Lower leg skin (tissue), 4 donors: ENCODE measurements around the gene IPP. TPM values are rescaled to one million over a fixed set of nuclear protein-coding genes. Genes with fewer than 3 reads are reported as not detected.
"Not testable (repeated sequence)": the region's sequence is repeated elsewhere in the genome, so short reads cannot be mapped to it uniquely, and the experiment has no call there.

Source experiments
- DNase-seq, 2 donors: peaks; one replicate each; pipeline ENCODE4 v3.0.0-alpha.2; 2019; ENCODE audit warnings: low spot score in 2 of 2
- H3K4me3 ChIP-seq: fragments of 200-600 bp; sonication (generic); 2 replicates; pipeline ENCODE4 v1.5.1; 2017; ENCODE audit warnings: mild to moderate bottlenecking, low read depth; ENCODE audit not compliant: poor library complexity, severe bottlenecking
- POLR2A ChIP-seq, 2 donors: fragments of 450-650 bp; IDR thresholded peaks; one replicate each; pipeline ENCODE4 v1.6.1; 2016 to 2017; ENCODE audit warnings: antibody characterized with exemption in 2 of 2, mild to moderate bottlenecking in 1 of 2, moderate library complexity in 1 of 2
- WGBS, 2 donors: methylation state at CpG; one replicate each; pipeline ENCODE4 v1.1.5; 2018; 5-methylcytosine and 5-hydroxymethylcytosine counted together
- intact Hi-C: fragments of 100-400 bp; cut with DNase I; formaldehyde crosslinking; loops from one replicate; pipeline ENCODE4 v1.15.0; 2023; ENCODE audit warnings: low total_unique reads
- total RNA-seq, 4 donors: library from RNA; depleted of rRNA; stranded (reverse); fragments of >200 nt; gene quantifications; one replicate each; pipeline ENCODE4 v1.1.0, GENCODE V29; 2016
- TF ChIP-seq, protein P1 (sequence below), 3 donors: fragments of 450-650 bp; IDR thresholded peaks; one replicate each; pipeline ENCODE4 v1.5.1; 2016; ENCODE audit warnings: antibody characterized with exemption in 3 of 3, mild to moderate bottlenecking in 3 of 3, moderate library complexity in 2 of 3

Gene IPP
- total RNA-seq, 4 donors from 2014 or later, result 6.1 to 11.7 (median 9.9) TPM

DNA sequence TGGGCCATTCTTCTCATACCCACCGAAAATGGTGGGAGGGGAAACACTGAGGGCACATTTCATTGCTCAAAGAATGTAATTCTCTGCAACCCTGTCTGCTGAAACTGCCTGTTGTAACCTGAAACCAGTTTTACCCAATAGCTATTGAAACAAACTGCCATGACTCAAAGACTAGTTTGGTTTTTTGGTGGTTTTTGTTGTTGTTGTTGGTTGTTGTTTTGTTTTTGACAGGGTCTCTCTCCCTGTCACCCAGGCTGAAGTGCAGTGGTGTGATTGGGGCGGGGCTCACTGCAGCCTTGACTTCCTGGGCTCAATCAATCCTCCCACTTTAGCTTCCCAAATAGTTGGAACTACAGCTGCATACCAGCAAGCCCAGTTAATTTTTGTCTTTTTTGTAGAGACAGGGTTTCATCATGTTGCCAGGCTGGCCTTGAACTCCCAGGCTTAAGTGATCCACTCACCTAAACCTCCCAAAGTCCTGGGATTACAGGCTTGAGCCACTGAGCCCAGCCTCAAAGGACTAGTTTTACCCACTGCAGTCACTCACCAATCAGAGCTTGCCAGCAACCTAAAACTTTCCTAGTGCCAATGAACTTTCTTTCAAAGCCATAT, 2.1 kb upstream of the IPP start:
- intact Hi-C loops, result no loop called here
- 70 to 84% methylated on average over 2 of the region's 2 CpGs for WGBS, 2 donors
- TF ChIP-seq POLR2A (IDR thresholded peaks at IDR 0.05), result no peak
- TF ChIP-seq, protein P1, sequence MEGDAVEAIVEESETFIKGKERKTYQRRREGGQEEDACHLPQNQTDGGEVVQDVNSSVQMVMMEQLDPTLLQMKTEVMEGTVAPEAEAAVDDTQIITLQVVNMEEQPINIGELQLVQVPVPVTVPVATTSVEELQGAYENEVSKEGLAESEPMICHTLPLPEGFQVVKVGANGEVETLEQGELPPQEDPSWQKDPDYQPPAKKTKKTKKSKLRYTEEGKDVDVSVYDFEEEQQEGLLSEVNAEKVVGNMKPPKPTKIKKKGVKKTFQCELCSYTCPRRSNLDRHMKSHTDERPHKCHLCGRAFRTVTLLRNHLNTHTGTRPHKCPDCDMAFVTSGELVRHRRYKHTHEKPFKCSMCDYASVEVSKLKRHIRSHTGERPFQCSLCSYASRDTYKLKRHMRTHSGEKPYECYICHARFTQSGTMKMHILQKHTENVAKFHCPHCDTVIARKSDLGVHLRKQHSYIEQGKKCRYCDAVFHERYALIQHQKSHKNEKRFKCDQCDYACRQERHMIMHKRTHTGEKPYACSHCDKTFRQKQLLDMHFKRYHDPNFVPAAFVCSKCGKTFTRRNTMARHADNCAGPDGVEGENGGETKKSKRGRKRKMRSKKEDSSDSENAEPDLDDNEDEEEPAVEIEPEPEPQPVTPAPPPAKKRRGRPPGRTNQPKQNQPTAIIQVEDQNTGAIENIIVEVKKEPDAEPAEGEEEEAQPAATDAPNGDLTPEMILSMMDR (IDR thresholded peaks at IDR 0.05), result no peak
- DNase-seq, result no peak
- H3K4me3 ChIP-seq, result no peak overlapping the region

DNA sequence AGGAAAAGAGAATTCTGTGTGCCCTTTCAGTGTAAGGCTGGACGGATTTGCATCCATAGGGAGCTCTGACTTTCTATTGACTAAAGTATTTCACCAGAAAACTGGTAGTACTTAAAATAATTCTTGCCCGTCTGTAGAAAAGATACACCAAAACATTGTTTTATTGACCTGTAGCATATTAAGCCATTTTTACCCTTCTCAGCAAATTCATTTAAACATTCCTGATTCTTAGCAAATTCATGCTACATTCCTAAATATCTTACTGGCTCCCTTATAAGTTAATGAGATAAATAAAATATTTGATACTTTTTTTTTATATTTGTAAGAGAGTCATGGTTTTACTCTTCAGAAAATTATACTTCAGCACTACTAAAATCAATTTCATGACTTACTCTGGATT, 1.6 kb upstream of the IPP start:
- no peak for DNase-seq
- no peak overlapping the region for H3K4me3 ChIP-seq
- TF ChIP-seq, protein P1 (IDR thresholded peaks at IDR 0.05), result no peak
- intact Hi-C loops, result no loop called here
- whole genome bisulfite sequencing, 2 donors, result 91 to 96% methylated on average over 2 of the region's 2 CpGs

DNA sequence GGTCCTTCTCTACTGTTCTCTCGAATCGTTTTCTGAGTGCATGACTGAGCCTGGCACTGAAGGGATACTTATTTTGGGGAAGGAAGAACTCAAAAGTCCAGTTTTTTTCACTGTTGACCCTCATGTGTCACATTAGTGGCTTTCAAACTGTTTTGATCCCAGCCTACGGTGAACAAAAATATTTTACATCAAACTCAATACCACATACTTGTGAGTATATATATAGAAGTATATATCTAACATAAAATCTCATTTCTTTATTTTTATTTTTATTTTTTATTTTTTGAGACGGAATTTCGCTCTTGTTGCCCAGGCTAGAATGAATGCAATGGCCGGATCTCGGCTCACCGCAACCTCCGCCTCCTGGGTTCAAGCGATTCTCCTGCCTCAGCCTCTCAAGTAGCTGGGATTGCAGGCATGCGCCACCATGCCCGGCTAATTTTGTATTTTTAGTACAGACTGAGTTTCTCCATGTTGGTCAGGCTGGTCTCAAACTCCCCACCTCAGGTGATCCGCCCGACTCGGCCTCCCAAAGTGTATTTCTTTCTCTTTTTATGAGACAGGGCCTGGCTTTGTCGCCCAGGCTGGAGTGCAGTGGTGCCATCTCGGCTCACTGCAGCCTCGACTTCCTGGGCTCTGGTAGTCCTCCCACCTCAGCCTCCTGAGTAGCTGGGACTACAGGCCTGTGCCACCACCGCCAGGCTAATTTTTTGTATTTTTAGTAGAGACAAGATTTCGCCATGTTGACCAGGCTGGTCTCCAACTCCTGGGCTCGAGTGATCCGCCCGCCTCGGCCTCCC, 786 bp upstream of the IPP start:
- peak overlapping the region; percentile 38 for H3K4me3 ChIP-seq
- intact Hi-C loops, DNase-seq: not testable (repeated sequence)
- 84 to 85% methylated on average over 24 of the region's 24 CpGs for WGBS, 2 donors

DNA sequence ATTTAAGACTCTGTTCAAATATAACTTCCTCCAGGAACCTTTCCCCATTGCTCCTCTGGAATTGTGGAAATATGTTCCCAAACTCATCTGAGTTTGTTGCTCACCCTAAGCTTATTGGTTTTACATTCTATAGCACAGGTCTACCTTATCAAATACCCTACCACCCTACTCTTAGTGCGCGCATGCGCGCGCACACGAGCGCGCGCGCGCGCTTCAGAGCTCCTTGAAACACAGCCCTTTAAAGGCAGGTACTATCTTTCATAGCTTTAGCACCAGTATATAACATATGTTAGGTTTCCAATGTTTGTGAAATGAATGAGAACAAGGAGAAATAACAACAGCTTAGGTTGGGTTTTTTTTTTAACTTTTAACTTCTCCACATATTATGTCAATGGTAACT, 3.5 kb downstream of the IPP start:
- no peak overlapping the region for H3K4me3 ChIP-seq
- intact Hi-C loops, result no loop called here
- 97 to 98% methylated on average over 12 of the region's 12 CpGs for WGBS, 2 donors
- DNase-seq, result no peak
- no peak for TF ChIP-seq POLR2A (IDR thresholded peaks at IDR 0.05)
- TF ChIP-seq, protein P1 (IDR thresholded peaks at IDR 0.05), result no peak

DNA sequence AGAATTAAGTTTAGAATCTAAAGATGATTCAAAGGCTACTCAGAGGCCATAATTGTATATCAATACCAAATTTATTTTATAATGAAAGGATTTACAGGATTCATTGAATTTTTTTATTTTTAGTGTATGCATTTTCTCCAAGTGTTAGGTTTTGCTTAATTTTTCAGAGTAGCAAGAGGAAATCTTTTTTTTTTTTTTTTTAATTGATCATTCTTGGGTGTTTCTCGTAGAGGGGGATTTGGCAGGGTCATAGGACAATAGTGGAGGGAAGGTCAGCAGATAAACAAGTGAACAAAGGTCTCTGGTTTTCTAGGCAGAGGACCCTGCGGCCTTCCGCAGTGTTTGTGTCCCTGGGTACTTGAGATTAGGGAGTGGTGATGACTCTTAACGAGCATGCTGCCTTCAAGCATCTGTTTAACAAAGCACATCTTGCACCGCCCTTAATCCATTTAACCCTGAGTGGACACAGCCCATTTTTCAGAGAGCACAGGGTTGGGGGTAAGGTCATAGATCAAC, 10.8 kb downstream of the IPP start:
- intact Hi-C loops, result not testable (repeated sequence)
- WGBS, 2 donors, result 67 to 76% methylated on average over 5 of the region's 5 CpGs

DNA sequence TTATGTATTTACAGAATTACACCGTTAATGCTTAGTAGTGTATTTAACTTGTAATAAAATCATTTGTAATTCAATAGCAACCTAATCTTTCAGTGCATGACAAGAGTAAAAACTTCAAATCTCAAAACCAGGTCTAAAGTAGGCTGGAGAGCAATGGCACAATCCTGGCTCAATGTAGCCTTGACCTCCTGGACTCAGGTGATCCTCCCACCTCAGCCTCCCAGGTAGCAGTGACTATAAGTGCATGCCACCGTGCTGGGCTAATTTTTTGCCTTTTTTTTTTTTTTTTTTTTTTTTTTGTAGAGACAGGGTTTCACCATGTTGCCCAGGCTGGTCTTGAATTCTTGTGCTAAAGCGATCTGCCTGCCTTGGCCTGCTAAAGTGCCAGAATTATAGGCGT, 11.3 kb downstream of the IPP start:
- intact Hi-C loops, result no loop called here
- TF ChIP-seq, protein P1 (IDR thresholded peaks at IDR 0.05), result no peak
- no peak for TF ChIP-seq POLR2A (IDR thresholded peaks at IDR 0.05)
- no peak for DNase-seq
- WGBS, 2 donors, result 94 to 97% methylated on average over 4 of the region's 4 CpGs
- no peak overlapping the region for H3K4me3 ChIP-seq

More for the DNA sequence above, 10.8 kb downstream of the IPP start:
- DNase-seq, H3K4me3 ChIP-seq: not testable (repeated sequence)
